ENCODE data around the gene C6orf58. TPM values are rescaled to one million over a fixed set of nuclear protein-coding genes. Genes with fewer than 3 reads are reported as not detected.
"Not testable (repeated sequence)": the region's sequence is repeated elsewhere in the genome, so short reads cannot be mapped to it uniquely, and the experiment has no call there.

Gene C6orf58
- total RNA-seq, 4 donors from 2014 or later, result not detected

DNA sequence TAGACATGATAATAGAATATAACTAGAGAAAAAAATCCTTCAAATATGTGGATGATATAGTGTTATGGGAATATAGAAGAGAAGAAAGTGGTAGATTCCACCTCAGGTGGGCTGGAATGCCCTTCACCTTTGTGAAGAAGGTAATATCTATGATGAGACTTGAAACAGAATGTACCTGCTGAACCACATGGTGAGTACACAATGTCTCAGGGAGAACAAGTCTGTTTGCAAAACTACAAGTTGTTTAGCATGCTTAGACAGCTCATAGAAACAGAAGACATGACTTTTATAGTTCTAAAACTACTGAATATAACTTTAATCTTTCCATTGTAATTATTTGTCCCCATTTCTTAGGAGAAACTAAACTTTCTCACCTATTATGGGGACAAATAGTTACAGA is 12.2 kb downstream of the C6orf58 start:
- H3K4me3 ChIP-seq, result no peak overlapping the region
- no peak for DNase-seq
- H3K27ac ChIP-seq, result no peak overlapping the region
- no peaks in the 10 kb centered on the region for H3K9me3 ChIP-seq
- no peaks in the 10 kb centered on the region for H3K27me3 ChIP-seq
- intact Hi-C loops (cut with DNase I; ENCODE audit: low total_unique reads), result no loop called here
- no peaks in the 10 kb centered on the region for H3K4me1 ChIP-seq
- H3K36me3 ChIP-seq, result no peaks in the 10 kb centered on the region
- no peak for TF ChIP-seq POLR2A (IDR thresholded peaks at IDR 0.05)
- TF ChIP-seq EP300 (IDR thresholded peaks at IDR 0.05; ENCODE audit: low read depth), result no peak
- no peak for TF ChIP-seq POLR2AphosphoS5 (IDR thresholded peaks at IDR 0.05)
- TF ChIP-seq, protein P1, sequence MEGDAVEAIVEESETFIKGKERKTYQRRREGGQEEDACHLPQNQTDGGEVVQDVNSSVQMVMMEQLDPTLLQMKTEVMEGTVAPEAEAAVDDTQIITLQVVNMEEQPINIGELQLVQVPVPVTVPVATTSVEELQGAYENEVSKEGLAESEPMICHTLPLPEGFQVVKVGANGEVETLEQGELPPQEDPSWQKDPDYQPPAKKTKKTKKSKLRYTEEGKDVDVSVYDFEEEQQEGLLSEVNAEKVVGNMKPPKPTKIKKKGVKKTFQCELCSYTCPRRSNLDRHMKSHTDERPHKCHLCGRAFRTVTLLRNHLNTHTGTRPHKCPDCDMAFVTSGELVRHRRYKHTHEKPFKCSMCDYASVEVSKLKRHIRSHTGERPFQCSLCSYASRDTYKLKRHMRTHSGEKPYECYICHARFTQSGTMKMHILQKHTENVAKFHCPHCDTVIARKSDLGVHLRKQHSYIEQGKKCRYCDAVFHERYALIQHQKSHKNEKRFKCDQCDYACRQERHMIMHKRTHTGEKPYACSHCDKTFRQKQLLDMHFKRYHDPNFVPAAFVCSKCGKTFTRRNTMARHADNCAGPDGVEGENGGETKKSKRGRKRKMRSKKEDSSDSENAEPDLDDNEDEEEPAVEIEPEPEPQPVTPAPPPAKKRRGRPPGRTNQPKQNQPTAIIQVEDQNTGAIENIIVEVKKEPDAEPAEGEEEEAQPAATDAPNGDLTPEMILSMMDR (IDR thresholded peaks at IDR 0.05), result no peak
- in situ Hi-C loops (cut with MboI; ENCODE audit: low pct_ligation_motif_present in 1 of 4, low pct_unique_long_range_greater_than_20kb in 1 of 4, low sequenced_read_pairs in 3 of 4), result no loop called here

DNA sequence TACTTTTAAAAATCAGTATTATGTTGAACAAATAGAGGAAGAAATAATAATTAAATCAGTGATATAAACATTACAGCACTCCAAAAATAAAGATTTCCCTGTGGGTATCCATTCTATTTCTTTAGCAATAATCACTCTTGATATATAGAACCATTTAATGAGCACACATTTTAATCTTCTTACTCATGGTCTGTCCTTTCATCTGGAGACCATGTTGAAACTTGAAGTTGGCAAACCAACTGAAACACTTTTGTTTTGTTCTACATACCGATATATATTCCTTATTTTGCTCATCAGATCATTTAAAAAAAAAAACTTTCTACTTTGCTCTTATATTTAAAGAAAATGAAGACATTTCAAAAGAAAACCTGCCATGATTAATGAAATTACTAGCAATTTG is 13.4 kb downstream of the C6orf58 start:
- in situ Hi-C loops (cut with MboI; ENCODE audit: low pct_ligation_motif_present in 1 of 4, low pct_unique_long_range_greater_than_20kb in 1 of 4, low sequenced_read_pairs in 3 of 4), result no loop called here
- Histone ChIP-seq H3K4me3 (no peak overlapping the region), H3K27me3 (no peaks in the 10 kb centered on the region), H3K27ac (no peak overlapping the region), H3K9me3 (no peaks in the 10 kb centered on the region), H3K4me1 (no peaks in the 10 kb centered on the region), H3K36me3 (no peaks in the 10 kb centered on the region)
- 70 to 93% methylated on average over 1 of the region's 1 CpG for WGBS, 2 donors (ENCODE audit: low coverage in 1 of 2)
- TF ChIP-seq POLR2AphosphoS5 (IDR thresholded peaks at IDR 0.05), result no peak
- TF ChIP-seq, protein P1 (IDR thresholded peaks at IDR 0.05), result no peak
- no peak for DNase-seq
- intact Hi-C loops (cut with DNase I; ENCODE audit: low total_unique reads), result no loop called here

DNA sequence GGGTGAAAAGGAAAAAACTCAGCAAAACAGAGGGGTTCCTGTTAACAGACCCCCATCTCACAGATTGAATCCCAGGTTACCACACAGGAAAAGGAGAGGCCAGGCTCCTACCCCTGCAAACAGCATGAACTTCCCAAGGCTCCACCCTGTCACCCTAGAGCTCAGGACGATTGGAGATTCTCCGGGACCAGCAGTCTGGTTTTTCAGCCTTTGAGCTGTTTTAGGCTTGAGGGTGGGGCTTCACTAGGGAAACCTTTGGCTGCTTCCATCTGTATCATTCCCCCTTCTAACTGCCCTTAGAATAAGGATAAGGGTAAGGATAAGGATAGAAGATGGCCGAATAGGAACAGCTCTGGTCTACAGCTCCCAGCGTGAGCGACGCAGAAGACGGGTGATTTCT is 16.0 kb downstream of the C6orf58 start:
- H3K27ac ChIP-seq, result no peak overlapping the region
- H3K27me3 ChIP-seq, result no peaks in the 10 kb centered on the region
- no peak overlapping the region for H3K4me3 ChIP-seq
- in situ Hi-C loops (cut with MboI; ENCODE audit: low pct_ligation_motif_present in 1 of 4, low pct_unique_long_range_greater_than_20kb in 1 of 4, low sequenced_read_pairs in 3 of 4), result no loop called here
- no peaks in the 10 kb centered on the region for H3K4me1 ChIP-seq
- no peaks in the 10 kb centered on the region for H3K36me3 ChIP-seq
- no peak for TF ChIP-seq POLR2A (IDR thresholded peaks at IDR 0.05)
- no peaks in the 10 kb centered on the region for H3K9me3 ChIP-seq
- DNase-seq, result no peak
- intact Hi-C loops (cut with DNase I; ENCODE audit: low total_unique reads), result no loop called here
- 95% methylated on average over 7 of the region's 7 CpGs; no CpG with 5 or more reads in 1 of the 2 donors for WGBS, 2 donors (ENCODE audit: low coverage in 1 of 2)

DNA sequence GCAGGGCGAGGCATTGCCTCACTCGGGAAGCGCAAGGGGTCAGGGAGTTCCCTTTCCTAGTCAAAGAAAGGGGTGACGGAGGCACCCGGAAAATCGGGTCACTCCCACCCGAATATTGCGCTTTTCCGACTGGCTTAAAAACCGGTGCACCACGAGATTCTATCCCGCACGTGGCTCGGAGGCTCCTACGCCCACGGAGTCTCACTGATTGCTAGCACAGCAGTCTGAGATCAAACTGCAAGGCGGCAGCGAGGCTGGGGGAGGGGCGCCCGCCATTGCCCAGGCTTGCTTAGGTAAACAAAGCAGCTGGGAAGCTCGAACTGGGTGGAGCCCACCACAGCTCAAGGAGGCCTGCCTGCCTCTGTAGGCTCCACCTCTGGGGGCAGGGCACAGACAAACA is 16.5 kb downstream of the C6orf58 start:
- H3K36me3 ChIP-seq; H3K27me3 ChIP-seq; intact Hi-C loops (cut with DNase I; ENCODE audit: low total_unique reads); H3K27ac ChIP-seq; DNase-seq; in situ Hi-C loops (cut with MboI; ENCODE audit: low pct_ligation_motif_present in 1 of 4, low pct_unique_long_range_greater_than_20kb in 1 of 4, low sequenced_read_pairs in 3 of 4); H3K4me3 ChIP-seq; H3K9me3 ChIP-seq; H3K4me1 ChIP-seq: not testable (repeated sequence)
- 73% methylated on average over 17 of the region's 21 CpGs; no CpG with 5 or more reads in 1 of the 2 donors for WGBS, 2 donors (ENCODE audit: low coverage in 1 of 2)

DNA sequence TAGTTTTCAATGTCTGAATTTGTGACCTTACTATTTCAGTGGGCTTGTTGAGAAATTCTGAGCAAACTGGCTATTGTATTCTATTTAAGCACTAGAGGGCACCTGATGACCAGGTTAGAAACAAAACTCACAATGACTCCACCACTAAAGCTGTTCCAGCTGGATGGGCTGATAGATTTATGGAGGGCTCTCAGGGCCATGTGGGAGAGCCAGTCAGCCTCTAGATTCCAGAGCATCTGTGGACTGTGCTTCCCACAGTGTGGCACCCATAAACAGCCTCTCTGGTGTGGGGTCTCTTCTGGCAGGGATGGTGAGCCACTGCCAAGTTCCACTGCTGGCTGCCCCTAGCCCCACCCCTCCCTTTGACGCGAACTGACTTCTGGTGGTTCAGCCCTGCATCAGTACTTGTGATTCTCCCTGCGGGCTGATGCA is 29.2 kb downstream of the C6orf58 start:
- in situ Hi-C loops (cut with MboI; ENCODE audit: low pct_ligation_motif_present in 1 of 4, low pct_unique_long_range_greater_than_20kb in 1 of 4, low sequenced_read_pairs in 3 of 4) (no loop called here), intact Hi-C loops (cut with DNase I; ENCODE audit: low total_unique reads) (no loop called here)
- Histone ChIP-seq H3K27me3 (no peaks in the 10 kb centered on the region), H3K36me3 (no peaks in the 10 kb centered on the region), H3K27ac (no peak overlapping the region), H3K9me3 (no peaks in the 10 kb centered on the region), H3K4me1 (no peaks in the 10 kb centered on the region), H3K4me3 (no peak overlapping the region)
- no peak for DNase-seq
- 78% methylated on average over 3 of the region's 3 CpGs; no CpG with 5 or more reads in 1 of the 2 donors for WGBS, 2 donors (ENCODE audit: low coverage in 1 of 2)
- TF ChIP-seq POLR2AphosphoS5 (IDR thresholded peaks at IDR 0.05), result no peak
- no peak for TF ChIP-seq POLR2A (IDR thresholded peaks at IDR 0.05)
- TF ChIP-seq EP300 (IDR thresholded peaks at IDR 0.05; ENCODE audit: low read depth), result no peak
- TF ChIP-seq, protein P1 (IDR thresholded peaks at IDR 0.05), result no peak
